ENCODE results near the gene SLC45A1.
A peak's percentile ranks its signal among the peaks of the same experiment; 100 is the strongest.

SLC45A1 gene

GRCh38 chr1:8311068-8311718 lies 6.7 kb upstream of the SLC45A1 start:
- TF ChIP-seq CTCF (conservative IDR thresholded peaks at IDR 0.05; ENCODE audit: low read depth, low read length), result no peak
- no peak for DNase-seq (ENCODE audit: low read depth)
- no peak overlapping the region for H3K4me3 ChIP-seq (ENCODE audit: low read depth, low read length)

- DNase-seq (ENCODE audit: low read depth), result no peak
- TF ChIP-seq CTCF (conservative IDR thresholded peaks at IDR 0.05; ENCODE audit: low read depth, low read length), result no peak
Observed at GRCh38 chr1:8312235-8313218, 5.4 kb upstream of the SLC45A1 start.

GRCh38 chr1:8313231-8313630 lies 4.7 kb upstream of the SLC45A1 start:
- TF ChIP-seq CTCF (conservative IDR thresholded peaks at IDR 0.05; ENCODE audit: low read depth, low read length), result no peak
- no peak for DNase-seq (ENCODE audit: low read depth)
- H3K4me3 ChIP-seq (ENCODE audit: low read depth, low read length), result no peak overlapping the region

More at GRCh38 chr1:8312235-8313218, 5.4 kb upstream of the SLC45A1 start:
- H3K4me3 ChIP-seq (ENCODE audit: low read depth, low read length), result no peak overlapping the region

- H3K4me3 ChIP-seq (ENCODE audit: low read depth, low read length), result no peak overlapping the region
- peak; percentile 97 for TF ChIP-seq CTCF (conservative IDR thresholded peaks at IDR 0.05; ENCODE audit: low read depth, low read length)
- DNase-seq (ENCODE audit: low read depth), result peak; percentile 90
Observed at GRCh38 chr1:8314346-8315280, 3.3 kb upstream of the SLC45A1 start.

- H3K4me3 ChIP-seq (ENCODE audit: low read depth, low read length), result no peak overlapping the region
- TF ChIP-seq CTCF (conservative IDR thresholded peaks at IDR 0.05; ENCODE audit: low read depth, low read length), result peak; percentile 40
- peak; percentile 11 for DNase-seq (ENCODE audit: low read depth)
Observed at GRCh38 chr1:8315573-8316475, 2.1 kb upstream of the SLC45A1 start.

GRCh38 chr1:8318436-8318835 lies 522 bp downstream of the SLC45A1 start:
- no peak for DNase-seq (ENCODE audit: low read depth)
- peak overlapping the region; percentile 70 for H3K4me3 ChIP-seq (ENCODE audit: low read depth, low read length)
- TF ChIP-seq CTCF (conservative IDR thresholded peaks at IDR 0.05; ENCODE audit: low read depth, low read length), result no peak
